Renal cortical epithelial cell (primary cell): ENCODE data around the gene DOK7. TPM values are rescaled to one million over a fixed set of nuclear protein-coding genes. Genes with fewer than 3 reads are reported as not detected.

Experiments used
- DNase-seq: peaks from one replicate; pipeline ENCODE4 v3.0.0-alpha.2; 2011; ENCODE audit warnings: low read depth
- total RNA-seq: library from RNA; depleted of rRNA; stranded (reverse); fragments of >200 nt; gene quantifications from 2 replicates; pipeline ENCODE4 v1.2.3, GENCODE V29; 2014

DOK7 gene
- total RNA-seq, 1 donor from 2014 or later = 10.7 TPM

DNA sequence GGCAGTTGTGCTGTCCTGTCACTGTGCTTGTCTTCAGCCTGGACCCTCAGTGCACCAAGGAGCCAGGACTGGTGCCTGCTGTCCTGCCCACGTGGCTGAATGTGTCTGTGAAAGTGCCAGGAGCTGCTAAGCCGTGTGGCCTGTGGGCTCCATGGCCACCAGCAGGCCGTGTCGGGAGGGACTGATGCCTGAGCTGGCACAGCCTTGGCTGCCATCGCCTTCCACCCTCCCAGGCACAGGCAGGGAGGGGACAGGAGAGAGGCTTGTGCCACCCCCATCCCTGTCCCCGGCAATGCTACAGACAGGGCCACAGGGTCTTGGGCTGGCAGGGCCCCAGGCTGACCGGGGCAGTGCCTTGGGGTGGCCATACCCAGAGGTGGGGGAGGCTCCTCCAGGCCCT lies 24.8 kb downstream of the DOK7 start:
- DNase-seq = no peak

- no peak for DNase-seq
These were observed 25.7 kb downstream of the DOK7 start for GRCh38 chr4:3488820-3489219.

GRCh38 chr4:3489451-3489962 lies 26.4 kb downstream of the DOK7 start:
- DNase-seq = no peak

DNA sequence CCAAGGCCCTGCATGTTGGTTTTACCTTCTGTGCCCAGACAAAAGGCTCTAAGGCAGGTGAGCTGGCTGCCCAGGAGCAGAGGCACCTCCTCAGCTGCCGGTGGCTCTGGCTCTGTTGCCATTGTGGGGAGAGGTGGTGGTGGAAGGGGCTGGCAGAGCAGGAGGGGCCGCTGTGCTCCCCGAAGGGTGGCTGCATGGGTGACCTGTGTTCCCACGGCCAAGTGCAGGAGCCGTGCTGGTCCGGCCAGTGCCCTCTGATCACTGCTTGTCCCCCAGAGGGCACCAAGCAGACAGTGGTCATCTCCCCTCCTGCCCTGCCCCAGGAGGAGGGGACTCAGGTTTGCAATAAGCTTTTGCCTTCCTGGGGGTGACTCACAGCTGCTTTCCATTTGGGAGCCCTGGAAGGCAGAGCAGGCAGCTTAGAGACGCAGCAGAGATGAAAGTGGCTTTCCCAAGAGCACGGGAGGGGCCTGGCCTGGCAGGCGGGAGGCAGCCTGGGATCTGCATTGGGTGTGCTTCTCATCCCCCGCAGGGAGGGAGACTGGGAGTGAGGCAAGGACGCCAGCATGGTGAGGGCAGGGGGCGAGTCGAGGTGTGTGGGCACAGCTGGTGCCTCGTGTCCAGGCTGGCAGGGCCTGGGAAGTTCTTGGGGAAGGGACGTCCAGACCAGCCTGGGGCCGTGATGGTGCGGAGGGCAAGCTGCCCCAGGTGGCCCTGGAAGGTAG lies 28.7 kb downstream of the DOK7 start:
- peak; percentile 62 for DNase-seq

GRCh38 chr4:3492741-3493719 lies 29.9 kb downstream of the DOK7 start:
- no peak for DNase-seq

DNA sequence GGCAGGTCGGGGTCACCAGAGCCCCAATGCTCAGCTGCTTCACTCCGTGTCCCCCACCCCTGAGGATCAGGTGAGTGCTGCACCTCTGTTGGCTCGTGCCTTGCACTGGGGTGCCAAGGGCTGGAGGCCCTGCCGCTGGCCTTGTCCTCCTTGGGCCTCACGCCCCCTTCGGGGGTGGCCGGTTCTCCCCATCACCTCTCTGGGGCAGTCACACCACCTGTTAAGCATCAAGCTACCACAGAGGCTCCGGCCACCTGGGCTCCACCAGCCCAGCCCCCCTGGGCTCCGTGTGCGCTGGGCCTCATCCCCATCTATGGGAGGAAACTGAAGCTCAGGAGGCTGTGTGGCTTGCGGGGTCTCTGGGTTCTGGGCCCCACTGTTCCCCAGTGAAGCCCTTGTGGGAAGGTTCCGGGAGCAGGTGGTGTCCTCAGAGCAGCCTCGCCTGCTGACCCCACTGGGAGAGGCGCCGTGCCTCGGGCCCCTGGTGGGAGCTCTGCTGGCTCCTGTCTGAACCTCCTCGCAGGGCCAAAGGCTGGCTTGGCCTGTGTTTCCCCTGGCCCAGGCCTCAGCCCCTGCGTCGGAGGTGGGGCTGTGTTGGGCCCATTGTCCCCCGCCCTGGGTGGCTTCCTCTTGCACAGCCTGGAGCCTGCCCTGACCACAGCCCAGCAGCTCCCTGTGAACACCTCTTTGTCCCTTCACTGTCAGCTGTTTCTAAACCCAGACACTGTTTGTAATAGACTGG lies 30.8 kb downstream of the DOK7 start:
- DNase-seq = no peak

- no peak for DNase-seq
These were observed 31.4 kb downstream of the DOK7 start for GRCh38 chr4:3494462-3494871.

- no peak for DNase-seq
These were observed 32.3 kb downstream of the DOK7 start for GRCh38 chr4:3495204-3495975.

- no peak for DNase-seq
These were observed 32.9 kb downstream of the DOK7 start for GRCh38 chr4:3496021-3496420.

- DNase-seq = no peak
These were observed 34.0 kb downstream of the DOK7 start for GRCh38 chr4:3497095-3497494.

GRCh38 chr4:3497523-3498389 lies 34.6 kb downstream of the DOK7 start:
- DNase-seq = no peak

- DNase-seq = no peak
These were observed 35.3 kb downstream of the DOK7 start for GRCh38 chr4:3498407-3498806.

DNA sequence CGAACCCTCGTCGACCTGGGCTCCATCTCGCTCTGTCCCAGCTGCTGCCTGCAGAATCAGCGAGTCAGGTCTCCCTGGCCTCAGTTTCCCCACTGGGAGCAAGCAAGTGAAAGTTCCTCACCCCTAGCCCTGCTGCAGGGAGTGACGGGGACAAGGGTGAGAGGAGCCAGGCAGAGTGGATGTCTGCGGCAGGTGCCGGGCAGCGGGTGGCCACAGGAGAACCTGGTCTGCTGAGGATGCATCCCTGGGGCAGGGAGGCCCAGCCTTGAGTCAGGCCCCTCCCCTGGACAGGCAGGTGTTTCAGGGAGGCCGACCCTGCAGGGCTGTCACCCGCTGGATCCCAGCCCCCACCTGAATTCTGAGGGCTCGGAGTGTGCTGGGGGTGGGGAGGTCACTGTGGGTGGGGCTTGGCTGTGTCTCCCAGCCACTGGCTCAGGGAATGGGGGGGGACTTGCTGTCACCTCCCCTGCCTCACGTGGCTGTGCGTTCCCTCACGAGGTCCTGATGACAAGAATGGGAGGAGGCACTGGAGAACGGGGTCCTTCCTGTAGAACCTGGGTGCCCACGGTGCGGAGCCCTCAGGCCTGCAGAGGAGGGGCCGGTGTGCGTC lies 35.9 kb downstream of the DOK7 start:
- DNase-seq = no peak

- DNase-seq = no peak
These were observed 36.6 kb downstream of the DOK7 start for GRCh38 chr4:3499710-3500109.

- no peak for DNase-seq
These were observed 37.0 kb downstream of the DOK7 start for GRCh38 chr4:3500111-3500510.

- DNase-seq = no peak
These were observed 37.6 kb downstream of the DOK7 start for GRCh38 chr4:3500634-3501101.

- DNase-seq = no peak
These were observed 38.2 kb downstream of the DOK7 start for GRCh38 chr4:3501126-3501824.

- no peak for DNase-seq
These were observed 38.8 kb downstream of the DOK7 start for GRCh38 chr4:3501825-3502425.
